ENCODE measurements around the gene CYP2A6. TPM values are rescaled to one million over a fixed set of nuclear protein-coding genes. Genes with fewer than 3 reads are reported as not detected.

Gene CYP2A6
- polyA plus RNA-seq, 1 donor from 2014 or later = not detected

Other genes starting within 250 kb of the CYP2A6 start
- gene LTBP4, start 249.1 kb downstream of the CYP2A6 start, polyA plus RNA-seq = 22.1 TPM
- 4.0 TPM for gene NUMBL, start 159.8 kb downstream of the CYP2A6 start, polyA plus RNA-seq
- 24.2 TPM for gene COQ8B, start 133.6 kb downstream of the CYP2A6 start, polyA plus RNA-seq
- gene ITPKC, start 133.3 kb downstream of the CYP2A6 start, polyA plus RNA-seq = 8.8 TPM
- gene ACTMAP, start 100.0 kb downstream of the CYP2A6 start, polyA plus RNA-seq = 4.9 TPM
- 96.4 TPM for gene SNRPA, start 99.2 kb downstream of the CYP2A6 start, polyA plus RNA-seq
- not detected for gene MIA, start 74.9 kb downstream of the CYP2A6 start, polyA plus RNA-seq
- 141 TPM for gene RAB4B, start 72.2 kb downstream of the CYP2A6 start, polyA plus RNA-seq
- 181 TPM for gene EGLN2, start 51.3 kb downstream of the CYP2A6 start, polyA plus RNA-seq
- not detected for gene CYP2A7, start 31.8 kb upstream of the CYP2A6 start, polyA plus RNA-seq
- gene CYP2B6, start 140.8 kb upstream of the CYP2A6 start, polyA plus RNA-seq = not detected
- not detected for gene CYP2A13, start 238.0 kb upstream of the CYP2A6 start, polyA plus RNA-seq